HCT116 (cell line): ENCODE results near the gene CPED1. TPM values are rescaled to one million over a fixed set of nuclear protein-coding genes. Genes with fewer than 3 reads are reported as not detected.

Source experiments
- ATAC-seq: fragments of 200-7000 bp; cut with Tn5 transposase; 2 replicates; pipeline ENCODE4 v1.9.1; 2020; ENCODE audit warnings: mild to moderate bottlenecking, moderate library complexity
- BruUV-seq: library from RNA; stranded (reverse); fragments of 400-500 nt; replicated peaks from 2 replicates; lab custom pipeline; 2021; lab: Mats Ljungman, UMichigan
- CTCF ChIA-PET: fragments of 300-600 bp; sonication (Branson Sonifier 250); formaldehyde crosslinking; loops from one replicate; lab custom pipeline; 2021; ENCODE audit warnings: antibody characterized with exemption; lab: Charles Lee
- POLR2A ChIA-PET: fragments of 300-600, 350-600 bp; sonication (Branson Sonifier 250); formaldehyde crosslinking; loops from one replicate; lab custom pipeline; 2021; ENCODE audit warnings: antibody characterized with exemption; lab: Charles Lee
- RAD21 ChIA-PET, 2 experiments: fragments of 300-600 bp; sonication (Branson Sonifier 250); formaldehyde crosslinking; loops; one replicate each; lab custom pipeline; 2023; ENCODE audit warnings: low total read pairs in 2 of 2; ENCODE audit not compliant: uncharacterized antibody in 2 of 2, unreplicated experiment in 2 of 2, low non-redundant PET in 1 of 2; lab: Charles Lee
- DNase-seq: peaks from one replicate; pipeline ENCODE4 v3.0.0-alpha.2; 2010; ENCODE audit warnings: low read depth, low spot score
- H2AFZ ChIP-seq: fragments of 200-600 bp; shearing (Covaris generic), sonication (generic); 2 replicates; pipeline ENCODE4 v1.6.1; 2017; ENCODE audit warnings: low read depth, mixed run types, mixed read lengths, antibody characterized with exemption, low read length; ENCODE audit not compliant: poor library complexity, severe bottlenecking
- H3K27ac ChIP-seq: 2 replicates; pipeline ENCODE4 v1.5.1; 2012; ENCODE audit warnings: low read depth, low read length
- H3K27me3 ChIP-seq: fragments of 200-600 bp; sonication (generic); 2 replicates; pipeline ENCODE4 v1.6.1; 2016; ENCODE audit warnings: mixed run types, low read length, mixed read lengths; ENCODE audit not compliant: insufficient read depth
- H3K36me3 ChIP-seq, 2 experiments: fragments of 200-500 bp in 1 of 2; fragments of 200-600 bp in 1 of 2; sonication (Bioruptor generic) in 1 of 2; sonication (generic) in 1 of 2; 2 replicates each; pipeline versions ENCODE4 v1.5.1 to v1.6.1; 2014 to 2016; ENCODE audit warnings: low read length in 2 of 2, inconsistent platforms in 1 of 2, mixed read lengths in 1 of 2, mixed run types in 1 of 2; ENCODE audit not compliant: insufficient read depth in 2 of 2, control insufficient read depth in 1 of 2
- H3K4me1 ChIP-seq, 2 experiments: fragments of 200-600 bp in 1 of 2; sonication (generic) in 1 of 2; 2 replicates each; pipeline versions ENCODE4 v1.5.1 to v1.6.1; 2012 to 2017; ENCODE audit warnings: low read length in 2 of 2, inconsistent platforms in 1 of 2, mild to moderate bottlenecking in 1 of 2, mixed read lengths in 1 of 2, mixed run types in 1 of 2, moderate library complexity in 1 of 2; ENCODE audit not compliant: insufficient read depth in 2 of 2, control insufficient read depth in 1 of 2
- H3K4me2 ChIP-seq: fragments of 200-600 bp; sonication (generic); 2 replicates; pipeline ENCODE4 v1.6.1; 2017; ENCODE audit warnings: mixed run types, low read length, mixed read lengths
- H3K4me3 ChIP-seq, 2 experiments: fragments of 200-600 bp in 1 of 2; sonication (generic) in 1 of 2; replicated peaks in 1 of 2; 2 replicates each; pipeline ENCODE4 v1.5.1; 2011 to 2016; ENCODE audit warnings: low read length in 2 of 2, control low read depth in 1 of 2, low read depth in 1 of 2, mild to moderate bottlenecking in 1 of 2, mixed read lengths in 1 of 2, mixed run types in 1 of 2
- H3K79me2 ChIP-seq: fragments of 200-600 bp; sonication (generic); 2 replicates; pipeline ENCODE4 v1.6.1; 2017; ENCODE audit warnings: mild to moderate bottlenecking, mixed run types, low read length, moderate library complexity, mixed read lengths; ENCODE audit not compliant: insufficient read depth
- H3K9ac ChIP-seq: fragments of 200-600 bp; sonication (generic); 2 replicates; pipeline ENCODE4 v1.6.1; 2016; ENCODE audit warnings: low read length, mixed read lengths
- H3K9me2 ChIP-seq: fragments of 200-600 bp; sonication (generic), shearing (Covaris generic); 2 replicates; pipeline ENCODE4 v1.6.1; 2017; ENCODE audit warnings: mixed run types, mild to moderate bottlenecking, moderate library complexity; ENCODE audit not compliant: insufficient read depth
- H3K9me3 ChIP-seq, 2 experiments: fragments of 200-500 bp in 1 of 2; fragments of 200-600 bp in 1 of 2; sonication (Bioruptor generic) in 1 of 2; sonication (generic) in 1 of 2; 2 replicates each; pipeline ENCODE4 v1.6.1; 2014 to 2017; ENCODE audit warnings: low read length in 2 of 2, mixed read lengths in 2 of 2, inconsistent platforms in 1 of 2, low read depth in 1 of 2, mild to moderate bottlenecking in 1 of 2, mixed run types in 1 of 2, moderate library complexity in 1 of 2; ENCODE audit not compliant: control insufficient read depth in 1 of 2, insufficient read depth in 1 of 2
- H4K20me1 ChIP-seq: fragments of 200-600 bp; sonication (generic), shearing (Covaris generic); 2 replicates; pipeline ENCODE4 v1.6.1; 2017; ENCODE audit warnings: mixed run types, mild to moderate bottlenecking, moderate library complexity; ENCODE audit not compliant: insufficient read depth
- EGR1 ChIP-seq: IDR thresholded peaks from 2 replicates; pipeline ENCODE4 v1.6.1; 2012; ENCODE audit warnings: low read depth
- SIN3A ChIP-seq: IDR thresholded peaks from 2 replicates; pipeline ENCODE4 v1.6.1; 2012; ENCODE audit warnings: low read depth
- TCF7L2 ChIP-seq: IDR thresholded peaks from 2 replicates; pipeline ENCODE4 v1.7.0; 2011; ENCODE audit warnings: borderline replicate concordance, inconsistent platforms; ENCODE audit not compliant: insufficient read depth, insufficient read length; ENCODE audit errors: extremely low read depth
- intact Hi-C: fragments of 100-400 bp; cut with micrococcal nuclease; formaldehyde crosslinking; loops from 2 replicates; pipeline ENCODE4 v1.10.0; 2022
- total RNA-seq: library from RNA; stranded (reverse); gene quantifications from one replicate; pipeline ENCODE4 v1.2.1, GENCODE V29; 2021; ENCODE audit not compliant: unreplicated experiment

CPED1 gene
- total RNA-seq, 1 experiment from 2014 or later, result 1.2 TPM

GRCh38 chr7:121266307-121266894 lies 277.9 kb downstream of the CPED1 start:
- no peak for ATAC-seq
- intact Hi-C loops, result no loop called here
- H3K27me3 ChIP-seq, result no peaks in the 10 kb centered on the region
- no peaks in the 10 kb centered on the region for H3K79me2 ChIP-seq
- H2AFZ ChIP-seq, result no peak overlapping the region
- no peak overlapping the region for H3K27ac ChIP-seq
- ChIA-PET RAD21 (no interaction called here), POLR2A (no interaction called here), CTCF (no interaction called here)
- H3K9me3 ChIP-seq, result no peaks in the 10 kb centered on the region
- no peaks in the 10 kb centered on the region for H4K20me1 ChIP-seq
- no peaks in the 10 kb centered on the region for H3K9me2 ChIP-seq
- no peak overlapping the region for H3K9ac ChIP-seq
- H3K36me3 ChIP-seq, result peaks cover 0 to 2% of the 10 kb centered on the region in 2 experiments; a peak in 1 of 4 replicates
- no peak overlapping the region for H3K4me2 ChIP-seq
- no peak for DNase-seq
- no peak overlapping the region for H3K4me3 ChIP-seq
- peaks cover 0 to 4% of the 10 kb centered on the region in 2 experiments; a peak in 1 of 4 replicates for H3K4me1 ChIP-seq
- no TSS peak for BruUV-seq
- TF ChIP-seq SIN3A, result no peak

- Histone ChIP-seq H4K20me1 (no peaks in the 10 kb centered on the region), H3K36me3 (peaks cover 0 to 2% of the 10 kb centered on the region in 2 experiments; a peak in 1 of 4 replicates), H3K9me3 (no peaks in the 10 kb centered on the region), H3K79me2 (no peaks in the 10 kb centered on the region), H3K27me3 (no peaks in the 10 kb centered on the region), H2AFZ (no peak overlapping the region), H3K9me2 (no peaks in the 10 kb centered on the region), H3K27ac (no peak overlapping the region), H3K4me2 (no peak overlapping the region), H3K4me1 (peaks cover 8 to 12% of the 10 kb centered on the region in 2 experiments; a peak in 3 of 4 replicates), H3K9ac (no peak overlapping the region), H3K4me3 (no peak overlapping the region)
- ChIA-PET POLR2A (no interaction called here), CTCF (no interaction called here), RAD21 (no interaction called here)
- intact Hi-C loops, result no loop called here
- no peak for DNase-seq
- no peak for ATAC-seq
- BruUV-seq, result no TSS peak
- TF ChIP-seq TCF7L2, result no peak
- no peak for TF ChIP-seq EGR1
- no peak for TF ChIP-seq SIN3A
Observed at GRCh38 chr7:121267612-121268011, 279.1 kb downstream of the CPED1 start.
